G401.6 (cell line): ENCODE results near the gene ITIH3.

ENCODE experiments used
- FAIRE-seq: peaks from 2 replicates; lab custom pipeline; 2012; peaks lifted over from hg19 to GRCh38; lab: Jason Lieb, UNC

ITIH3 gene

GRCh38 chr3:52793702-52794611, 639 bp upstream of the ITIH3 start:
- no peak for FAIRE-seq

- no peak for FAIRE-seq
These were observed 803 bp downstream of the ITIH3 start for GRCh38 chr3:52795298-52795900.

- no peak for FAIRE-seq
These were observed 1.8 kb downstream of the ITIH3 start for GRCh38 chr3:52796411-52796810.

GRCh38 chr3:52798376-52798977, 3.9 kb downstream of the ITIH3 start:
- no peak for FAIRE-seq

- FAIRE-seq = no peak
These were observed 4.4 kb downstream of the ITIH3 start for GRCh38 chr3:52798978-52799476.

GRCh38 chr3:52800079-52800478, 5.5 kb downstream of the ITIH3 start:
- no peak for FAIRE-seq

- FAIRE-seq = no peak
These were observed 7.2 kb downstream of the ITIH3 start for GRCh38 chr3:52801839-52802238.

GRCh38 chr3:52805270-52806039, 10.9 kb downstream of the ITIH3 start:
- no peak for FAIRE-seq

GRCh38 chr3:52809149-52809548, 14.6 kb downstream of the ITIH3 start:
- FAIRE-seq = no peak

- FAIRE-seq = no peak
These were observed 15.2 kb downstream of the ITIH3 start for GRCh38 chr3:52809662-52810377.

GRCh38 chr3:52810923-52811322, 16.3 kb downstream of the ITIH3 start:
- no peak for FAIRE-seq

GRCh38 chr3:52811452-52812011, 16.9 kb downstream of the ITIH3 start:
- no peak for FAIRE-seq

- FAIRE-seq = no peak
These were observed 19.2 kb downstream of the ITIH3 start for GRCh38 chr3:52813810-52814209.

GRCh38 chr3:52816199-52816598, 21.6 kb downstream of the ITIH3 start:
- no peak for FAIRE-seq

GRCh38 chr3:52816654-52817053, 22.1 kb downstream of the ITIH3 start:
- FAIRE-seq = no peak

GRCh38 chr3:52817221-52817620, 22.6 kb downstream of the ITIH3 start:
- FAIRE-seq = no peak

GRCh38 chr3:52817860-52818259, 23.3 kb downstream of the ITIH3 start:
- no peak for FAIRE-seq

GRCh38 chr3:52819936-52820335, 25.3 kb downstream of the ITIH3 start:
- FAIRE-seq = no peak

- no peak for FAIRE-seq
These were observed 26.1 kb downstream of the ITIH3 start for GRCh38 chr3:52820736-52821135.

- FAIRE-seq = no peak
These were observed 27.8 kb downstream of the ITIH3 start for GRCh38 chr3:52822363-52822762.

- FAIRE-seq = no peak
These were observed 29.4 kb downstream of the ITIH3 start for GRCh38 chr3:52824037-52824436.
